GM19455 (cell line): ENCODE measurements around the gene OR1F1.

Experiments used
- ATAC-seq: cut with Tn5 transposase; IDR thresholded peaks from one replicate; pipeline ENCODE4 v1.9.1; 2021; ENCODE audit not compliant: unreplicated experiment

OR1F1 gene

DNA sequence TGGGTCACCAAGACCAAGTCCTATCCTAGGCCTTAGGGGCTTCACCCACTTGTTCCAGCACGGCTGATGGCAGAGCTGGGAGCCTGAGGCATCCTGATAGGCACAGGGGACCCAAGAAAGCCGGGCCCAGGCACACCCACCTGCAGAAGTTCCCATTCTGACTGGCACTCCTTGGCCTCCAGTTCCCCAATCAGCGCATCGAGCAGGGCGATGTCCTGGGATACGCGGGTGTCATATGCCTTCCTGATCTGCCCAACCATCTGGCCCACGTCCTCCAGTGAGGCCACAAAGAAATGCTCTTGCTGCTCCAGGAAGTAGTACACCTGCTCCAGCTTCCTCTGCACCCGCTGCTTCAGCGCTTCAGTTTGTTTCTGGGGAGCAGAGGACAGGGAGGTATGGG, 58.9 kb downstream of the OR1F1 start:
- ATAC-seq = no peak

DNA sequence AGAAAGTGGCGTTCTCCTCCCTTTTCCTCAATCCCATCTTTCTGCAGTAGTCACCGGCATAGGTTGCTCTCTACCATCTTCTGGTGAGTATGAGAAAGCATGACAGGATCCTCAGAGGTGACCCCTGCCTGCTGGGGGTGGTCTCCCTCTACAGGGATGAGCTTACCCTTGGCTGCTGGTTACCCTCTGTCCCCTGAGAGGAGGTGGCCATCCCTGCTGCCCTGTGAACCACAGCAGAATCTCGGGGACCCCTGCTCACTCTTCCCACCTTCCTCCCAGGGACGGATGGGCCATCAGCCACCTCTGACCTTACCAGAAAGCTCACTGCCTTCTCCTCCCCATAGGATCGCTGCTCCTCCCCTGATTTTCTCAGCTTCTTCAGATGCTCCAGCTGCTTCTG, 60.6 kb downstream of the OR1F1 start:
- no peak for ATAC-seq

DNA sequence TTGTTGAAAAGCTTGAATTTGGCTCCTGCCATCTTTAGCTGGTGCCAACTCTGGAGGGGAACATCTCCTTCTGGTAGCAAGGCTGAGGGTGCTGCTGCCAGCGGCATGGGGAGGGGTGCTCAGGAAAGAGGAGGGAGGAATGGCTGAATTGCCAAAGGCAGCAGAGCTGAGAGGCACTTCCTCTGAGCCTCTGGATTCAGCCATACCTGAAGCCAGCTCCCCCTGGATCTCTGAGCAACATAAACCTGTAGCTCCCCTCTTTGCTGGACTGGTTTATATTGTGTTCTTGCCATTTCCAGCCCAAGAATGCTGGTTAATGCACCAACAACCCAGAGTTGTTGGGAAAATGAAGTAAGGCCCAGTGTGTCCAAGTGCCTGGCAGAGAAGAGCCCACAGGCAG, 61.0 kb downstream of the OR1F1 start:
- ATAC-seq = no peak

DNA sequence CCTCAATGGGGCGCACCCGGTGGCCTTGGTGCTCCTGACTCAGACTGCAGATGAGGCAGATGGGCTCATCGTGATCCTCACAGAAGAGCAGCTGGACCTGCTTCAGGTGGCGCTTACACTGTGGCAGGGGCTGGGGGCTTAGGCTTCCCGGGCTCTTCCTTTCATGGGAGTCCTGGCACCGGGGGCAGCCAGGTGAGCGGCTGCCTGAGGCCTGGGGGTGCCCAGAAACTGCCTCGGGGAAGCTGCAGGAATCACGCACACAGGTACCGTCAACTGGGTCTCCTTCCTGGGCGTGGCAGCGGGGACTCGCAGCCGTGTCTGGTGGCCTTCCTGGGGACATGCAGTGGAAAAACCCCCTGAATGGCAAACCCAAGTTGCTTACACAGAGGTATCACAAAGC, 61.4 kb downstream of the OR1F1 start:
- ATAC-seq = no peak

DNA sequence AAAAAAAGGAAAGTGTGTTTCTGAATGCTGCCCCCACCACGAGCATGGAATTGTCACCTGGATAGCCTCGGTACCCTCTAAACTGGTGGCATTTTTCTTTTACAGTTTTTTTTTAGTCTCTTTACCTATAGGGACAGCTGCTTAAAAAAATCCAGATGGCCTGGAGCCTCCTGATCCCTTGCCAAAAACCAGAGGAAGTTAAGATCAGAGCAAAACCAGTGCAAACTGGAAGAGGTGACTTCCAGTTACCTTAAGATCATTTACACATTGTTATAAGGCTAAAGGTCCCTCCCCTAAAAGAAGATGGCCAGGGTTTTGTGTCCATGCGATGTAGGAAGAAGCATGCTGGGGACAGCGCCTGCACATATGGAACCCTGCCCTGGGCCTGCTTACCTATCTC, 65.0 kb downstream of the OR1F1 start:
- no peak for ATAC-seq

DNA sequence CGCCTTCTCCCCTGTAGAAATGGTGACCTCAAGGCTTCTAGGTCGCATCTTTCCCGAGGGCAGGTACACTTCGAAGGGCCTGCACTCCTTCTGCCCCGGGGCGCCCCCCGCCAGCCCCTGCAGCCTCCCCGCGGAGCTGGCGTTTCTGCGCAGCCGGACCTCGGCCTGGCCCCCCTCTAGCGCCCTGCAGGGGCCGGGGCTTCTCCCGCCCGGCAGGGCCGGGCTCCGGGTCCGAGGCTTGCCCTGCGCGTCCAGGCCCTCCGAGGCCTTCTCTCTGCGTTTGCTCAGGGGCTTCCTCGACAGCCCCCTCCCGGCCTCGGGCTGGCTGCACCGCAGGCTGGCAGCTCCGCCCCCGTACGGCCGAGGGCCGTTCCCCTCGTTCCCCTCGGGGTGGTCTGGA, 66.3 kb downstream of the OR1F1 start:
- no peak for ATAC-seq
